ENCODE data around the gene MANSC4. TPM values are rescaled to one million over a fixed set of nuclear protein-coding genes. Genes with fewer than 3 reads are reported as not detected.

MANSC4 gene
- total and polyA plus RNA-seq, 2 donors (not counting 3 experiments of a cell fraction or from before 2014, with no cell fraction given) = not detected

DNA sequence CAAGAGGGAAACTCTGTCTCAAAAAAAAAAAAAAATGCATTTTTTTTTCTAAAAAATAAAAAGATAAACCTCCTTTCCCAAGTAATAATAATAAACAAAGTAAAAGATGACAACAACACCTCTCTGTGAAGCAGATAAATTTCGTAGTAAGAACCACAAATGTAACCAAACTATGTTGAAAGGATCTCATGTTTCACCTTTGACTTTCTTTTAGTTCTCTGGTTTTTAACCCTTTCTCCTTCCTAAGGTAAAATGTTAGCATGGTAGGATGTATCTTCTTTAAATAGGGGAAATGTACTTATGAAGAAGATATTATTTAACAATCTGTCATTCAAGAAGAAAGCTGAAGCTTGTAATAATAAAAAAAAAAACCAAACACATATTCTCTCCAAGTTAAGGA, 1.8 kb downstream of the MANSC4 start:
- Histone ChIP-seq H3K9me1 (replicated peaks; ENCODE audit: control insufficient read depth, extremely low read depth, insufficient read depth, low read length) (no peaks in the 10 kb centered on the region), H3K36me3 (ENCODE audit: control insufficient read depth in 2 of 2, extremely low read depth in 1 of 2, insufficient read depth in 2 of 2, low read length in 2 of 2) (no peaks in the 10 kb centered on the region), H3K79me2 (ENCODE audit: control insufficient read depth, insufficient read depth, low read length) (peaks cover 24% of the 10 kb centered on the region), H3K27ac (ENCODE audit: insufficient read depth, low read depth, low read length) (no peak overlapping the region), H3K9me3 (replicated peaks; ENCODE audit: control insufficient read depth, insufficient read depth, low read length) (no peaks in the 10 kb centered on the region), H2AFZ (ENCODE audit: low read depth, low read length) (no peak overlapping the region), H3K27me3 (ENCODE audit: control insufficient read depth in 2 of 2, insufficient read depth in 2 of 2, low read length in 2 of 2) (no peaks in the 10 kb centered on the region), H3K9ac (replicated peaks; ENCODE audit: extremely low read depth, insufficient read depth, low read length) (no peak overlapping the region), H3K4me1 (ENCODE audit: control insufficient read depth, extremely low read depth, insufficient read depth, low read length) (peaks cover 27% of the 10 kb centered on the region), H3K4me2 (ENCODE audit: insufficient read depth, low read length) (no peak overlapping the region), H4K20me1 (replicated peaks; ENCODE audit: control insufficient read depth, extremely low read depth, insufficient read depth, low read length) (no peaks in the 10 kb centered on the region), H3K4me3 (replicated peaks in 1 of 3; ENCODE audit: insufficient read depth in 1 of 3, low read depth in 1 of 3, low read length in 3 of 3) (no peak overlapping the region)
- intact Hi-C loops (cut with micrococcal nuclease) = no loop called here
- DNase-seq (ENCODE audit: low read depth, low spot score) (no peak), FAIRE-seq (no peak)
- dilution Hi-C loops (cut with MboI; ENCODE audit: extremely low pct_ligation_motif_present, low sequenced_read_pairs) = no loop called here
- BruUV-seq (replicated peaks) = no TSS peak
- ChIA-PET CTCF (no interaction called here), POLR2A (no interaction called here)
- TF ChIP-seq JUN (IDR thresholded peaks at IDR 0.05; ENCODE audit: borderline replicate concordance, insufficient read depth, insufficient read length, low read depth) = no peak
- no peak for TF ChIP-seq POLR2A (IDR thresholded peaks at IDR 0.05; ENCODE audit: low read depth, low read length)
- TF ChIP-seq GATA2 (IDR thresholded peaks at IDR 0.05; ENCODE audit: insufficient read depth, insufficient read length, low read depth, low read length) = no peak
- no peak for TF ChIP-seq POLR2AphosphoS5 (IDR thresholded peaks at IDR 0.05; ENCODE audit: insufficient read depth, low read depth, low read length)
- no peak for TF ChIP-seq FOS (IDR thresholded peaks at IDR 0.05; ENCODE audit: borderline replicate concordance, insufficient read depth, low read length)
- TF ChIP-seq EZH2 (IDR thresholded peaks at IDR 0.05; ENCODE audit: borderline replicate concordance, low read depth, low read length, severe bottlenecking) = no peak
- TF ChIP-seq, protein P1, sequence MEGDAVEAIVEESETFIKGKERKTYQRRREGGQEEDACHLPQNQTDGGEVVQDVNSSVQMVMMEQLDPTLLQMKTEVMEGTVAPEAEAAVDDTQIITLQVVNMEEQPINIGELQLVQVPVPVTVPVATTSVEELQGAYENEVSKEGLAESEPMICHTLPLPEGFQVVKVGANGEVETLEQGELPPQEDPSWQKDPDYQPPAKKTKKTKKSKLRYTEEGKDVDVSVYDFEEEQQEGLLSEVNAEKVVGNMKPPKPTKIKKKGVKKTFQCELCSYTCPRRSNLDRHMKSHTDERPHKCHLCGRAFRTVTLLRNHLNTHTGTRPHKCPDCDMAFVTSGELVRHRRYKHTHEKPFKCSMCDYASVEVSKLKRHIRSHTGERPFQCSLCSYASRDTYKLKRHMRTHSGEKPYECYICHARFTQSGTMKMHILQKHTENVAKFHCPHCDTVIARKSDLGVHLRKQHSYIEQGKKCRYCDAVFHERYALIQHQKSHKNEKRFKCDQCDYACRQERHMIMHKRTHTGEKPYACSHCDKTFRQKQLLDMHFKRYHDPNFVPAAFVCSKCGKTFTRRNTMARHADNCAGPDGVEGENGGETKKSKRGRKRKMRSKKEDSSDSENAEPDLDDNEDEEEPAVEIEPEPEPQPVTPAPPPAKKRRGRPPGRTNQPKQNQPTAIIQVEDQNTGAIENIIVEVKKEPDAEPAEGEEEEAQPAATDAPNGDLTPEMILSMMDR (IDR thresholded peaks at IDR 0.05; ENCODE audit: extremely low read depth in 1 of 2, insufficient read depth in 1 of 2, low read depth in 1 of 2, low read length in 2 of 2) = no peak
- no peak for TF ChIP-seq MYC (IDR thresholded peaks at IDR 0.05; ENCODE audit: low read depth, low read length)
- TF ChIP-seq MAX (IDR thresholded peaks at IDR 0.05; ENCODE audit: insufficient read depth, insufficient read length) = no peak

Measured in endothelial cell of umbilical vein (primary cell).